ENCODE data around the gene VSIG10L2. TPM values are rescaled to one million over a fixed set of nuclear protein-coding genes. Genes with fewer than 3 reads are reported as not detected.

Gene VSIG10L2
- total RNA-seq, 1 experiment from 2014 or later: not detected

DNA sequence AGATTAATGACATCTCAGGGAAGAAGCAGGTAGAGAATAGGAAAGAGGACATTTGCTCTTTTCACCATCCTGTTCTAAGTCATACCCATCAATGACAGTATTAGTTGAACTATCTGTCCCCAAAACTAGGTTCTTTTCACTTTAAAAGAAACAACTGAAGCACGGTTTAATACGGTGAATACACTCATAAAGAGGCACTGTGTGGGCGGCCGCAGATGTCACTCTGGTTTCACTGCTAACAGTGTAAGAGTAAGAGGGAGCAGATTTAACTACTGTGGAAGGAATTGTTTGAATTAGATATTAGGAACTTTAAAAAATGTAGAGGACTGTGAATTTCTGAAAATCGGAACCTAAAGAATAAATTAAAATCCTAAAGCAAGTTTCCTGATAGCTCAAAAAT lies 49.5 kb downstream of the VSIG10L2 start:
- intact Hi-C loops (cut with micrococcal nuclease): no loop called here
- Histone ChIP-seq H4K20me1 (ENCODE audit: insufficient read depth) (no peaks in the 10 kb centered on the region), H3K9me3 (ENCODE audit: control insufficient read depth in 1 of 2, insufficient read depth in 1 of 2, low read depth in 1 of 2, low read length in 2 of 2) (no peaks in the 10 kb centered on the region), H2AFZ (ENCODE audit: low read depth, low read length, poor library complexity, severe bottlenecking) (no peak overlapping the region), H3K4me3 (replicated peaks in 1 of 2; ENCODE audit: low read depth in 1 of 2, low read length in 2 of 2) (no peak overlapping the region), H3K4me1 (ENCODE audit: control insufficient read depth in 1 of 2, insufficient read depth in 2 of 2, low read length in 2 of 2) (no peaks in the 10 kb centered on the region), H3K9me2 (ENCODE audit: insufficient read depth) (peaks cover 2% of the 10 kb centered on the region; the same call in 1 of the 2 replicates), H3K9ac (ENCODE audit: low read length) (no peak overlapping the region), H3K36me3 (ENCODE audit: control insufficient read depth in 1 of 2, insufficient read depth in 2 of 2, low read length in 2 of 2) (no peaks in the 10 kb centered on the region), H3K27me3 (ENCODE audit: insufficient read depth, low read length) (no peaks in the 10 kb centered on the region), H3K27ac (ENCODE audit: low read depth, low read length) (no peak overlapping the region), H3K79me2 (ENCODE audit: insufficient read depth, low read length) (no peaks in the 10 kb centered on the region), H3K4me2 (ENCODE audit: low read length) (no peak overlapping the region)
- no TSS peak for BruUV-seq (replicated peaks)
- ATAC-seq (no peak), DNase-seq (ENCODE audit: low read depth, low spot score) (no peak)
- ChIA-PET POLR2A (no interaction called here), RAD21 (ENCODE audit: low non-redundant PET in 1 of 2, low total read pairs in 2 of 2, uncharacterized antibody in 2 of 2, unreplicated experiment in 2 of 2) (no interaction called here), CTCF (no interaction called here)
- TF ChIP-seq, protein P1, sequence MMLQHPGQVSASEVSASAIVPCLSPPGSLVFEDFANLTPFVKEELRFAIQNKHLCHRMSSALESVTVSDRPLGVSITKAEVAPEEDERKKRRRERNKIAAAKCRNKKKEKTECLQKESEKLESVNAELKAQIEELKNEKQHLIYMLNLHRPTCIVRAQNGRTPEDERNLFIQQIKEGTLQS (IDR thresholded peaks at IDR 0.05): no peak
- TF ChIP-seq EZH2phosphoT487 (IDR thresholded peaks at IDR 0.05; ENCODE audit: borderline replicate concordance) (no peak), EZH2 (IDR thresholded peaks at IDR 0.05) (no peak), CEBPB (IDR thresholded peaks at IDR 0.05; ENCODE audit: low read depth) (no peak), POLR2AphosphoS5 (IDR thresholded peaks at IDR 0.05; ENCODE audit: low read depth, low read length) (no peak), YY1 (IDR thresholded peaks at IDR 0.05; ENCODE audit: extremely low read depth, insufficient replicate concordance, low read depth, low read length) (no peak), FOSL1 (IDR thresholded peaks at IDR 0.05; ENCODE audit: low read depth) (no peak), SIN3A (IDR thresholded peaks at IDR 0.05; ENCODE audit: low read depth) (no peak), ZFX (IDR thresholded peaks at IDR 0.05) (no peak), ELF1 (IDR thresholded peaks at IDR 0.05; ENCODE audit: borderline replicate concordance, low read depth) (no peak), SP1 (IDR thresholded peaks at IDR 0.05; ENCODE audit: low read depth) (no peak), SRF (IDR thresholded peaks at IDR 0.05; ENCODE audit: low read depth) (no peak), POLR2A (IDR thresholded peaks at IDR 0.05; ENCODE audit: borderline replicate concordance, extremely low read depth, insufficient read depth, insufficient read length) (no peak), ZNF274 (IDR thresholded peaks at IDR 0.05; ENCODE audit: low read depth, low read length) (no peak), CBX3 (IDR thresholded peaks at IDR 0.05; ENCODE audit: low read depth) (no peak), JUND (IDR thresholded peaks at IDR 0.05) (no peak)
- TF ChIP-seq, protein P2, sequence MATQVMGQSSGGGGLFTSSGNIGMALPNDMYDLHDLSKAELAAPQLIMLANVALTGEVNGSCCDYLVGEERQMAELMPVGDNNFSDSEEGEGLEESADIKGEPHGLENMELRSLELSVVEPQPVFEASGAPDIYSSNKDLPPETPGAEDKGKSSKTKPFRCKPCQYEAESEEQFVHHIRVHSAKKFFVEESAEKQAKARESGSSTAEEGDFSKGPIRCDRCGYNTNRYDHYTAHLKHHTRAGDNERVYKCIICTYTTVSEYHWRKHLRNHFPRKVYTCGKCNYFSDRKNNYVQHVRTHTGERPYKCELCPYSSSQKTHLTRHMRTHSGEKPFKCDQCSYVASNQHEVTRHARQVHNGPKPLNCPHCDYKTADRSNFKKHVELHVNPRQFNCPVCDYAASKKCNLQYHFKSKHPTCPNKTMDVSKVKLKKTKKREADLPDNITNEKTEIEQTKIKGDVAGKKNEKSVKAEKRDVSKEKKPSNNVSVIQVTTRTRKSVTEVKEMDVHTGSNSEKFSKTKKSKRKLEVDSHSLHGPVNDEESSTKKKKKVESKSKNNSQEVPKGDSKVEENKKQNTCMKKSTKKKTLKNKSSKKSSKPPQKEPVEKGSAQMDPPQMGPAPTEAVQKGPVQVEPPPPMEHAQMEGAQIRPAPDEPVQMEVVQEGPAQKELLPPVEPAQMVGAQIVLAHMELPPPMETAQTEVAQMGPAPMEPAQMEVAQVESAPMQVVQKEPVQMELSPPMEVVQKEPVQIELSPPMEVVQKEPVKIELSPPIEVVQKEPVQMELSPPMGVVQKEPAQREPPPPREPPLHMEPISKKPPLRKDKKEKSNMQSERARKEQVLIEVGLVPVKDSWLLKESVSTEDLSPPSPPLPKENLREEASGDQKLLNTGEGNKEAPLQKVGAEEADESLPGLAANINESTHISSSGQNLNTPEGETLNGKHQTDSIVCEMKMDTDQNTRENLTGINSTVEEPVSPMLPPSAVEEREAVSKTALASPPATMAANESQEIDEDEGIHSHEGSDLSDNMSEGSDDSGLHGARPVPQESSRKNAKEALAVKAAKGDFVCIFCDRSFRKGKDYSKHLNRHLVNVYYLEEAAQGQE (IDR thresholded peaks at IDR 0.05; ENCODE audit: low read depth): no peak
- TF ChIP-seq, protein P3, sequence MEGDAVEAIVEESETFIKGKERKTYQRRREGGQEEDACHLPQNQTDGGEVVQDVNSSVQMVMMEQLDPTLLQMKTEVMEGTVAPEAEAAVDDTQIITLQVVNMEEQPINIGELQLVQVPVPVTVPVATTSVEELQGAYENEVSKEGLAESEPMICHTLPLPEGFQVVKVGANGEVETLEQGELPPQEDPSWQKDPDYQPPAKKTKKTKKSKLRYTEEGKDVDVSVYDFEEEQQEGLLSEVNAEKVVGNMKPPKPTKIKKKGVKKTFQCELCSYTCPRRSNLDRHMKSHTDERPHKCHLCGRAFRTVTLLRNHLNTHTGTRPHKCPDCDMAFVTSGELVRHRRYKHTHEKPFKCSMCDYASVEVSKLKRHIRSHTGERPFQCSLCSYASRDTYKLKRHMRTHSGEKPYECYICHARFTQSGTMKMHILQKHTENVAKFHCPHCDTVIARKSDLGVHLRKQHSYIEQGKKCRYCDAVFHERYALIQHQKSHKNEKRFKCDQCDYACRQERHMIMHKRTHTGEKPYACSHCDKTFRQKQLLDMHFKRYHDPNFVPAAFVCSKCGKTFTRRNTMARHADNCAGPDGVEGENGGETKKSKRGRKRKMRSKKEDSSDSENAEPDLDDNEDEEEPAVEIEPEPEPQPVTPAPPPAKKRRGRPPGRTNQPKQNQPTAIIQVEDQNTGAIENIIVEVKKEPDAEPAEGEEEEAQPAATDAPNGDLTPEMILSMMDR (IDR thresholded peaks at IDR 0.05 in 2 of 3, conservative IDR thresholded peaks at IDR 0.05 in 1 of 3; ENCODE audit: borderline replicate concordance in 1 of 3, insufficient read depth in 1 of 3, low read depth in 2 of 3, low read length in 2 of 3): no peak
- TF ChIP-seq, protein P4, sequence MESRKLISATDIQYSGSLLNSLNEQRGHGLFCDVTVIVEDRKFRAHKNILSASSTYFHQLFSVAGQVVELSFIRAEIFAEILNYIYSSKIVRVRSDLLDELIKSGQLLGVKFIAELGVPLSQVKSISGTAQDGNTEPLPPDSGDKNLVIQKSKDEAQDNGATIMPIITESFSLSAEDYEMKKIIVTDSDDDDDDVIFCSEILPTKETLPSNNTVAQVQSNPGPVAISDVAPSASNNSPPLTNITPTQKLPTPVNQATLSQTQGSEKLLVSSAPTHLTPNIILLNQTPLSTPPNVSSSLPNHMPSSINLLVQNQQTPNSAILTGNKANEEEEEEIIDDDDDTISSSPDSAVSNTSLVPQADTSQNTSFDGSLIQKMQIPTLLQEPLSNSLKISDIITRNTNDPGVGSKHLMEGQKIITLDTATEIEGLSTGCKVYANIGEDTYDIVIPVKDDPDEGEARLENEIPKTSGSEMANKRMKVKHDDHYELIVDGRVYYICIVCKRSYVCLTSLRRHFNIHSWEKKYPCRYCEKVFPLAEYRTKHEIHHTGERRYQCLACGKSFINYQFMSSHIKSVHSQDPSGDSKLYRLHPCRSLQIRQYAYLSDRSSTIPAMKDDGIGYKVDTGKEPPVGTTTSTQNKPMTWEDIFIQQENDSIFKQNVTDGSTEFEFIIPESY (IDR thresholded peaks at IDR 0.05; ENCODE audit: extremely low read depth, insufficient replicate concordance, low read length): no peak
